HG03064 (cell line): ENCODE data around the gene UTS2R.

Experiments used
- ATAC-seq: cut with Tn5 transposase; IDR thresholded peaks from one replicate; pipeline ENCODE4 v1.9.1; 2021; ENCODE audit warnings: low read depth; ENCODE audit not compliant: unreplicated experiment

Gene UTS2R

DNA sequence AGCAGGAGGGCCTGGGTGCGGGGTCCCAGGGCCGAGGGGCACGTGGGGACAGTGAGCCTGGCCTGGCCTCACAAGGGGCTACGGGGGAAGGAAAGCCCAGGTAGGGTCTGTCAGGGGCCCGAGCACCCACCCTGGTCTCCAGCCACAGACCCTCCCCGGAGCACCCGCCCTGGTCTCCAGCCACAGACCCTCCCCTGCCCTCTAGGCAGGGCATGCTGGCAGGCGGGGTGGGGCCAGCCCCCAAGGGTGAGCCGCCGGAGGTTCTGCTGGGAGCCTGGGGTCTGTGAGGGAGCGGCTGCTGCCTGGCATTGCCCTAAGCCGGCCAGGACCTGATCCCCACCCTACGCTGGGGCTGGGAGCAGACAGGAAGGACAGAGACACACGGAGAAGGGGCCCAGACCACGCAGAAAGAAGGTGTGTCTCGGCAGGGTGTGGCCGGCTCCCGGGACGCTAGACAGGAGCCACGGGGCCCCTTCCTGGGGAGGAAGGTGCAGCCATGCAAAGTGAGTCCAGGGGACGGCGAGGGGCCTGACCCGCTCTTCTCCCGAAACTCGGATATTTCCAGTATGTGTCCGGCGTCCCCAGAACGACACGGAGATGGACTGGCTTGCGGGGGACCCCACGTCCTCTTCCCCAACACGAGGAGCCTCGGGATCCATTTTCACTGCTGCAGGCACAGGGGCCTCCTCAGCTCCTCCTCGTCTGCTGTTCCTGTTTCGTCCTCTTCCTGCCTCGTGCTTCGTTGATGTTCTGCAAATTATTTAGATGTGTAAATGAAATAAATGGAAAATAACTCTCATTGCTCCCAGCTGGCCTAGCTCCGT lies 15.5 kb downstream of the UTS2R start:
- ATAC-seq, result no peak

DNA sequence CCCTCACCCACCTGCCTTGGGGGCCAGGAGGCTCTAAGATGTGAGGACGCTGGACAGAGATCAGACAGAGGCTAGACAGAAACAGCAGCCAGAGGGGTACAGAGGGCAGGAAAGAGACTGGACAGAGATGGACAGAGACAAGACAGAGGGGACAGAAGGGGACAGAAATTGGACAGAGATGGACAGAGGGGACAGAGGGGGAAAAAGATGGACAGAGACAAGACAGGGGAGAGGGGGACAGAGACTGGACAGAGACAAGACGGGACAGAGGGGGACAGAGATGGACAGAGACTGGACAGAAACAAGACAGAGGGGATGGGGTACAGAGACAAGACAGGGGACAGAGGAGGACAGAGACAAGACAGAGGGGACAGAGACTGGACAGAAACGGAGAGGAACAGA lies 16.1 kb downstream of the UTS2R start:
- ATAC-seq, result no peak

DNA sequence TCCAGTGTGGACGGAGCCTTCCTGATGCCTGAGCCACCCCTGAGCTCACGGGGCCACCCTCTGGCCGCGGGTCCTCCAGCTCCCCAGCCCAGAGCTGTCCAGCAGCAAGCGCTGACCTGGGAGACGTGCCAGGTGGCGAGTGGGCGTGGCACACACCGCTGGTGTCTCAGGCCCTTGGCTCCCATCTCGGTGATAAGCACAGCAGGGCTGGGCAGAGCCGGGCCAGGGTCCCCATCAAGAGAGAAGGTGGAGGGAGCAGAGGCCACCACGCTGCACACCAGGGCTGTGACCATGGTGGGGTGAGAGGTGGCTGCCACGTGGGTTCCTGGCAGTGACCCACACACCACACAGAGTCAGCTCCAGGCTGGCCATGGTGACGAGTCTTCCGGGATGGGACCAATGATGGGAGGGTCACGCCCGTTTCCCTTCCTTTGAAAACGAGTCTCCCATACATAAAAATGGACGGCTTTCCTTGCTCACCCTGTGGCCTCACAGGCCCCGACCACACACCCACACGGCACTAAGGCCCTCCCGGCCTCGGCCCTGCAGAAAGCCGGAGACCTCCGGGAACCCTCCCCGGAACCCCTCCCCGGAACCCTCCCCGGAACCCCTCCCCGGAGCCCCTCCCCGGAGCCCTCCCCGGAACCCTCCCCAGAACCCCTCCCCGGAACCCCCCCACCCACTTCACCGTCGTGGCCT lies 16.8 kb downstream of the UTS2R start:
- ATAC-seq, result no peak

DNA sequence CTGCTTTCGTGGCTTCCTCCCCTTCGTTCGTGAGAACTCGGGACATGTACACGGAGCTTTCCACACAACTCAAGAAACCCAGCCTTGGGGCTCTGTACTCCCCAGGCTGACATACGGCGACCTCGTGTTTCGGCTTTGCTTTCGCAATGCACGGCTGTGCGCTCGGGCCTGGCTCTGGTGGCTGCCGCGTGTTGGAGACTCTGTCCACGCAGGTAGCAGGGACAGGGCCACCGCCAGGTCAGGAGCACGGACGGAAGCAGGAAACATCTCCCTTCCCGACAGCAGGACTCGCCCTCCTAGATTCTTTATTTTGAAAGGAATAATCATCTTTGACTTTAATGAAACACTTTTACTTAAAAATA lies 17.3 kb downstream of the UTS2R start:
- ATAC-seq, result no peak

DNA sequence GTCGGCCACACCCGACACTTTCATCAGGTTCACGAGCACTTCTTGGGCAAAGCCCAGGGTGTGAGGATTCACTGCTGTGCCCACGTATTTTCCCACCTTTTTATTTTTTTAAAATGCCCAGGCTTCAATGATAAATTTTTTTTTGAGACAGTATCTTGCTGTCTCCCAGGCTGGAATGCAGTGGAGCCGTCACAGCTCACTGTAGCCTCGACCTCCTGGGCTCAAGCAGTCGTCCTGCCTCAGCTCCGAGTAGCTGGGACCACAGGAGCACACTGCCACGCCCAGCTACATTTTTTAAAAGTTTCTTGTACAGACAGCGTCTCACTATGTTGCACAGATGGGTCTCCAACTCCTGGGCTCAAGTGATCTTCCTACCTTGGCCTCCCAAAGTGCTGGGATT lies 17.8 kb downstream of the UTS2R start:
- no peak for ATAC-seq

DNA sequence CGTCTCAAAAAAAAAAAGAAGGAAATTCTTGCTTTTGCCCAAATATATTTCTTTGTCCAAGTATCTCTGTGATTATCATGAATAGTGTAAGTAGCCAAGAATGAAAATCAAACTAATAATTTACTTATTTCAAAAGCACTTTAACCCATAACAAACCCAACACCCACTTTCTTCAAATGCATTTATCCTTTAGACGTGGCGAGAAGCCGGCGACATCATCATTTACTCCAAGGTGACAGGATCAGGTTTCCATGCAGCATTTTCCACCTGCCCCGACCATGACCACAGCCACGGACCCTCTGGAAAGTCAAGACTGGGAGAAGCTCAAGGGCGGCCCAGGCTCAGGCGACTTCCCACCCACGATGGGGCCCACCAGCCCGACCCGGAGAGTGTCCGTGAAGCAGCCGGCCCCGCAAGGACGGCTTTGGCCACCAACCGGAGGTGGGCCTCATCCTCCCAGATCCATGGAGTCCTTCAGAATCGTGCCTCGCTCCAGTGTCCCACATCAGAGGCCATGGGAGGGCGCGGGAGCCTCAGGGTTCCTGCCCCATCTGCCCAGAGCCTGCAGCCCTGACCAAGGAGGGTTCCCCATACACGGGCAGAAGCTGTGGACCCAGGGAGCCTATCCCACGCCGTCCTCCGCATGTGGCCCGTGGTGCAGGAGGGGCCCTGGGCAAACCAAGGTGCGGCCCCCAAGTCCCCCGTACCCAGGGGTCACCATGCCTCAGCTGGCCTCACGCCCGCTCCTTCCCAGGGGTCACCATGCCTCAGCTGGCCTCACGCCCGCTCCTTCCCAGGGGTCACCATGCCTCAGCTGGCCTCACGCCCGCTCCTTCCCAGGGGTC lies 18.7 kb downstream of the UTS2R start:
- no peak for ATAC-seq

DNA sequence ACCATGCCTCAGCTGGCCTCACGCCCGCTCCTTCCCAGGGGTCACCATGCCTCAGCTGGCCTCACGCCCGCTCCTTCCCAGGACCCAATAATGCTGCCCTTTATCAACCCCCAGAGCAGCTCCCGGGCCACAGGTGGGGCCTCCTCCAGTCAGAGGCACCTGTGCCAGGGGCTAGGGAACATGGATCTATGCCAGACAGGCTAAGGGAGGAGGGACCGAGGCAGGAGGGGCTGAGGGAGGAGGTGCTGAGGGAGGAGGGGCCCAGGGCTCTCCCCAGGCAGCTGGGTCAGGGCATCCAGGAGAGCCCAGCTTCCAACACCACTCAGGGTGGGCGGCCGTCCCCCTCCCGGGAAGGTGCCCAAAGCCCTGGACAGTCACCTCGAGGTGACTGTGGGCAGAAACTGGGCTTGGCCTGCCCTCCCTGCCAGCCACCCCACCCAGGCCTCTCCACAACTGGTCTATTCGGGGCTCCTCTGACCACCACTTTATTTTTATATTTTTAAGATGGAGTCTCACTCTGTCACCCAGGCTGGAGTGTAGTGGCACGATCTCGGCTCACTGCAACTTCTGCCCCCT lies 19.4 kb downstream of the UTS2R start:
- no peak for ATAC-seq

DNA sequence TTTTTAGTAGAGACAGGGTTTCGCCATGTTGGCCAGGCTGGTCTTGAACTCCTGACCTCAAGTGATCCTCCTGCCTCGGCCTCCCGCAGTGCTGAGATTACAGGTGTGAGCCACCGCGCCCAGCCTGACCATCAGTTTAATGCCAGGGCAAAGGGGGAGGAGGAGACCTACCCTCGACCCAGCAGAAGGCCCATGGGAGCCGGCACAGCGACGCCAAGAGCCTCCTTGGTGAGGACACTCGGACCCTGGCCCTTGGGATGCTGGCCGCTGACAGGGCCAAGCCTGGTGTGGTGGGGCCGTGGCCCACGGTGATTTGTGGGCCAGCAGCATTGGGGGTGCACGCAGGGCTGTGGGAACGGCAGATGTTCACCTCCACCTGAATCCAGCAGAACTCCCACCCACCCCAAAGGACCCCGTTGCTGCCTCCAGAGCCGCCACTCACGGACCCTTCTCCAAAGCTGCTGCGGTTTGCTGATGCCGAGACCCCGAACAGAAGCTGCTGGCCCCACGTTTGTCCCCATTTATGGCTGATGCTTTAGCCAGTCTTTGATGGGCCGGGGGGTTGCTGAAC lies 20.0 kb downstream of the UTS2R start:
- ATAC-seq, result no peak

DNA sequence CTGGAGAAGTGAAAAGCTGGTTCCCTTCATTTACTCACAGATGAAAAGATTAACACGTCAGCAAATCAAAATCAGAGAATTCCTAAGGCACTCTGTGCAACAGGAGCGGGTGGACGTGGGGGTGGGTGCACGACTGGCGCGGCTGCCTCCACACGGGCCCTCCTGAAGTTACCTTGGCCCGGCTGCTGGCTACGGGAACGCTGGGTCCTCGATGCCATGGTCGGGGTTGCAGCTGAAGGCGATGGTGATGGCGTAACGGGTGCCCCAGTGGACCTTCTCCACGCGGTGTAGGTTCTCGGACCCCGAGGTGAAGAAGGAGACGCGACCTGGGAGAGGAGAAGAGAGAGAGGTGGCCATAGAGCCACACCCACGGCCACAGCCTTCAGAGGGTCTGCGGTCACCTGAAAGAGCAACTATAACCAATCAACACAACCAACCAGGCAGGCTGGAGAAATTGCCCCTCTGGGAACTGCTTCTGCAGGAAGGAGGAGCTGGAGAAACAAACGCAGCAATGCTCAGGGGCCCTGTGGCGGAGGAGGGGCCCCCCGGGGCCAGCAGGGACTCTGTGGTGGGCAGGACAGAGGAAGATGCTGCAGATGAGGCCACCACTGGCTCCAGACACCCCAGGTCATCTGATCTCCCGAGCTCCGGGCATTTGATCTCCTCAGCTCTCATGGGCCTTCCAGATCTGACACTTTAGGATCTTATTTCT lies 20.8 kb downstream of the UTS2R start:
- ATAC-seq, result no peak

DNA sequence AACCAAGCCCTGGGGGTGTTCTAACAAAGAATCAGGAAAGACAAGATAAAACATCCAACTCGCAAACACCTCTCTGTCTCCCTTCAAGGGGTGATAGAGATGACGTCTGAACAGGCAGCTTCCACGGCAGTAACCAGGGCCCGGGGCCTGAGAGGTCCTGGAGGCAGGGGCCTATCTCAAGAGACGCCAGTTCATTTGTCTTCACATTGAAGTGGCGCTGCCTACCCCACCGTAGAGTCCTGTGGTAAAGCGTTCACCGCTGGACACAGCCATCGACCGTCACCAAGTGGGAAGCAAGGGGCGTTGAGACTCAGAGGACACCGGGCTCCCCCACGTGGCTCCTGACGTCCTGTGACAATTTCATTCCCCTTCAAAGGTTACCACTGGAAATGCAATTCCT lies 21.4 kb downstream of the UTS2R start:
- no peak for ATAC-seq

DNA sequence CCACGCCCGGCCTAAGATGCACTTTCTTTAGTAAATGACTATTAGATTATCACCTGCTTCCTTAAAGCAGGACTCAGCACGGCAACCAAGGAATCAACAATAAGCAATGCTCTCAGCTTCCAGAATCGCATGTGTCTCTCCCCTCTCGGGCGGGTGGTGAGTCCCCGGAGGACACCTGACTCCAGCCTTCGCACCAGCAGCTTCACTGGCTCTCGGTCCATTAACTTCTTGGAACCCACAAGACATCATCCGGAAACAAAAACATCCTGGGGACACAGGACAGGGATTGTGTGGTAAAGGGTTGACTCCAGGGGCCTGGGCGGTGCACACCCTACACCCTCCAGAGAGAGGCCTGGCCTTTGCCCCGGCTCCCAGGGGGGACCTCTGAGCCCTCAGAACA lies 22.7 kb downstream of the UTS2R start:
- no peak for ATAC-seq

DNA sequence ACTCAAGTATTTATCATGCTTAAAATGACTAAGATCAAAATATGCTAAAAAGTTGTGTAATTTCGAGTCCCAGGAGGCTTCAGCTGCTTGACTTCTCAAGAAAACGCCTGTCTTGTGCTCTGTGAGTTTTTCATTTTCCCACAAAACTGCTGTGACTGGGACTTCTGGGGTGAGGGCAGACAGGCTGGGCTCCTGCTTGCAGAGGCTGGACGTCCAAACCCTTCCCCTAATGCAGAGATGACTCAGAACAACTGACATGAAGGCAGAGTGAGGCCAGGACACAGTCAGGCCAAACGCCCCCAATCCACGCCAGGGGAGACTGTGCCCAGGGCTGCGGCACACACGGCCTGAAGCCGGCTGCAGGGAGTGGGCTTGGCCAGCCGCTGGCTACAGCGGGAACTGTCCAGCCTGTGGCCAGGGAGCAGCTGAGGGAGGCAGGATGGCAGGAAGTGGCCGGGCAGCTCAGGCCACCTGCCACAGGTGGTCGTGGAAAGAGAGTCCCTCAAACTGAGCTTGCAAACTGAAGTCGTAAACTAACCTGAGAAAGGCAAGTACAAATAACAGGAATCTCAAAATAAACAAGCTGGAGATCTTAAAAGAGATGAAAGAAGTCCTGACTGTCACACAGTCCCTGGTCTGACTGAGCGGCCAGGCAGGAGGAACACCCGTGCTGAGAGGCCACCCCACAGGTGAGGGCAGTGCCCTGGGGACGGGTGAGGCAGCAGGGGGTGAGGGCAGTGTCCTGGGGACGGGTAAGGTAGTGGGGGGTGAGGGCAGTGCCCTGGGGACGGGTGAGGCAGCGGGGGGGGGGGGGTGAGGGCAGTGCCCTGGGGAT lies 25.3 kb downstream of the UTS2R start:
- ATAC-seq, result no peak

DNA sequence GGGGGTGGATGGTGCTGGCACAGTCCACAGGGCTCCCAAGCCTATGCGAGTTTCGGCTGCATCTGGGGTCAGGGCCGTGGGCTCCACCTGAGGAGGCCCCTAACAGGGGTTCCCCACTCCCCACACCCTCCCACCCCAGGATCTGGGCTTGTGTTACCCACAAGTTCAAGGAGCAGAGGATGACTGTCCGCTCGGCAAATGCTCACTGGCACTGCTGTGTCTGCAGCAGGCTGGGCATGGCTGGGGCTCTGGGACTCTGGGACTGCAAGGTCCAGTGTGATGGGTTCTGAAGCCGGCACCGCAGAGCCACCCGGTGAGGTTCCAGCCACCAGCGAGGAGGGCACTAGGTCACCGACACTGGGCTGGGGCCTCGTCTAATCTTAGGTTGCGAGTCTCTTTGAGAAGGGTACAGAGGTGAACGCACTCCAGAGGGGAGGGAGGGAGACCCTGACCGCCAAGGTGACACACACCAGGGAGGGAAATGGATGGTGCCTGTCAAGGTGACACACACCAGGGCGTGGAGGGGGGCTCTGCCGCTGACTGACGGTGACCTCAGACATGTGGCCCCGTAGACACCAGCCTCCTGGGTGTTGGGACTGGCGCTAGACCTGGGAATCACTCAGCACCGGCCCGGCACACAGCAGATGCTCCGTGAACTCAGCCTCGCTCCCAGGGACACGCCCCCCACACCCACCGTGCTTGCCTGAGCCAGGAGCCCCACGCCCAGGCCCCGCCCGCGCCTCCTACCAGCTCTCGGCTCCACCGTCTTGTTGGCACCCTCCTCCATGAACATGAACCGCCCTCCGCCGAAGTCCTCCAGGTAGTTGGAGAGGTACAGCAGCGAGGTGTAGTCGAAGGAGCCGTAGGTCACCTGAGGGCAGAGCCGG lies 26.1 kb downstream of the UTS2R start:
- no peak for ATAC-seq

DNA sequence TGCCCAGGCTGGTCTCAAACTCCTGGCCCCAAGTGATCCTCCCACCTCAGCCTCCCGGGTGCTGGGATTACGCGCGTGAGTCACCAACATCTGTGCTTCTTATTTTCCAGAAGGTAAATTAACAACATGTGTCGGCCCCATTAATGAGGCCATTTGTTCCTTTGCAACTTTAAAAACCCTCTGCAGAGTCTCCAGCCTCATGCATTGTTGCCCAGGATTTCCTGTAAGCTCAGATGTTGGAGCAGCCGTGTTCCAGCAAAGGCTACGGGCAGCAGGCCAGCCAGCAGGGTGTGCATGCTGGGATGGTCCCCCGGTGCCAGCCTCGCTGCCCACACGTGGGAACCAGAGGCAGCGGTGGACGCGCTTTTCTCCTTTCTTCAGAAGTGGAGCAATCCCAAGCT lies 27.5 kb downstream of the UTS2R start:
- no peak for ATAC-seq

DNA sequence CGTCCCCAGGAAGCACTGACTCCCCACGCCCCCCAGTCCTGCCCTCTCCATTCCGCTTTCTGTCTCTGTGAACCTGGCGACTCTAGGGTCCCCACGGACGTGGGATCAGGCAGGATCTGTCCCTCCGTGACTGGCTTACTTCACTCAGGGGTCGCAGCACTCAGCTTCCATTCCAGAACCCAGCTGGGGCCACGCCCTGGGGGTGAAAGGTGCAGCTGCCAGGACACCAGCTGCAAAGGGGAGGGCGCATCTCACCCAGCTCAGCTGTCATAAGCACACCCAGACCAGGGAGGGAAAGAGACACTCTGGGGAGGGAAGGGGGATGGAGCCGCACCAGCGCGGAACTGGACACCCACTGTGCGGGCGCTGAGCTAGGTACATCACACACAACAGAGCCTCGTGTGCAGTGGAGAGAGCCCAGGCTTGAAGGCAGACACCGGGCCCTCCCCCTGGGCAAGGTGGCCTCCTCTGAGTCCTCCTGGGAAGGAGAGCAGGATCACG lies 28.1 kb downstream of the UTS2R start:
- ATAC-seq, result no peak

DNA sequence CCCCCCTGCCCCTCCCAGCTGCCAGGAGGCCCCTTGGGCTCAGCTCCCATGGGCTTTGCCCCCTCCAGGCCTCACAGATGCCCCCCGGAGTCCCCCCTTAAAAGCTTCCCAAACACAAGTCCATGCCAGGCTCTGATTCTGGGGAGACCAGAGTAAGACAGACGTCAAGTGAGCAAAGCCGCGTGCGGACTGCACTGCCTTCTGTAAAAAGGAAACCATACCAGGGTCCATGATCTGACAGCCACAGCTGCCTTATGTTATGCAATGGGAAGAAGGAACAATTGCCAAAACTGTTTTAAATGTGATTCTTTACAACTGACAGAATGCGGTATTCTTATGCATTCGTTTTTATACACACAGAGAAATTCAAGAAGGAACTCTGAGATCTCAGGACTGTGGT lies 28.6 kb downstream of the UTS2R start:
- no peak for ATAC-seq

DNA sequence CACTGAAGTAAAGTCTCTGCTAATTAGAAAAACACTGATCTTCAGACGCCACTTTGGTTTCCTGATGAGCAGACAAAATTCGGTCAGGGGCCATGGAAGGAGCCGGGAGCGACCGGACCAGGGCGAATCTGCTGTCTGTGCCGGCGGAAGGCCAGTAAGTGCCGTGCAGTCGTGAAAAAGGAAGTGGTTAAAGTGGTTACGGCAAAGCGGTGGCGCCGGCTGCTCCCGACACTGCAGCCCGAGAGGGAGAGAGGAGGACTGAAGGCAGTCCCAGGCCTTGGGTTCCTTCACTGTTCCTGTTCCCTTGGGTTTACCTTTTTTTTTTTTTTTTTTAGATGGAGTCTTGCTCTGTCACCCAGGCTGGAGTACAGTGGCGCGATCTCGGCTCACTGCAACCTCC lies 29.3 kb downstream of the UTS2R start:
- no peak for ATAC-seq

DNA sequence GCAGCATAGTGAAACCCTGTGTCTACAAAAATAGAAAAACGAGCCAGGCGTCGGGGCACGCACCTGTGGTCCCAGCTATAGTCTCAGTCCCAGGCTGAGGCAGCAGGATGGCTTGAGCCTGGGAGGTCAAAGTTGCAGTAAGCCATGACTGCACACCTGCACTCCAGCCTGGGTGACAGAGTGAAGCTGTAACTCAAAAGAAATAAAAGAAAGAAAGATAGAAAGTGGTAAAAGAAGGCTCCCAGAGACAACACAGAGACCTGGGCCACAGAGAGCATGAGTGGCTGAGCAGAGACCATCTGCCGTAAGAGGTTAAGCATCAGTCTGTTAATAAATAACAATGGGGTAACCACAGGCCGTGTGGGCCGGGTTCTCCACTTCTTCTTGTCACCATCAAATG lies 31.3 kb downstream of the UTS2R start:
- ATAC-seq, result peak; percentile 54
